ENCODE data around the gene KCNA10. TPM values are rescaled to one million over a fixed set of nuclear protein-coding genes. Genes with fewer than 3 reads are reported as not detected.

Gene KCNA10
- total and polyA plus RNA-seq, 8 donors: not detected

GRCh38 chr1:110481968-110482623 is 36.9 kb downstream of the KCNA10 start:
- intact Hi-C loops (cut with DNase I): no loop called here
- no peaks in the 10 kb centered on the region for H3K27me3 ChIP-seq
- no peak overlapping the region for H3K4me3 ChIP-seq
- FAIRE-seq (no peak), DNase-seq (no peak), ATAC-seq (no peak)
- peaks cover 0 to 12% (median 0%) of the 10 kb centered on the region in 3 donors for H3K4me1 ChIP-seq
- H3K36me3 ChIP-seq: no peaks in the 10 kb centered on the region
- H3K27ac ChIP-seq: no peak overlapping the region
- no peaks in the 10 kb centered on the region for H3K9me3 ChIP-seq
- TF ChIP-seq CTCF (IDR thresholded peaks at IDR 0.05): no peak
- WGBS, 2 donors: 52 to 56% methylated on average over 12 of the region's 12 CpGs

GRCh38 chr1:110480356-110481096 is 38.4 kb downstream of the KCNA10 start:
- no peak for TF ChIP-seq CTCF (IDR thresholded peaks at IDR 0.05)
- H3K4me3 ChIP-seq: no peak overlapping the region
- 39 to 57% methylated on average over 4 of the region's 4 CpGs for WGBS, 2 donors
- H3K4me1 ChIP-seq: peaks cover 0 to 12% (median 0%) of the 10 kb centered on the region in 3 donors
- DNase-seq (no peak), ATAC-seq (no peak), FAIRE-seq (no peak)
- H3K27me3 ChIP-seq: no peaks in the 10 kb centered on the region
- intact Hi-C loops (cut with DNase I): no loop called here
- H3K9me3 ChIP-seq: no peaks in the 10 kb centered on the region
- no peak overlapping the region for H3K27ac ChIP-seq
- no peaks in the 10 kb centered on the region for H3K36me3 ChIP-seq

GRCh38 chr1:110478886-110479285 is 40.1 kb downstream of the KCNA10 start:
- intact Hi-C loops (cut with DNase I): no loop called here
- ATAC-seq (no peak), FAIRE-seq (no peak)

GRCh38 chr1:110477967-110478640 is 40.9 kb downstream of the KCNA10 start:
- Histone ChIP-seq H3K36me3 (no peaks in the 10 kb centered on the region), H3K4me3 (no peak overlapping the region), H3K27me3 (no peaks in the 10 kb centered on the region), H3K27ac (peak overlapping the region in 2 of 4 donors; percentile 21 to 52), H3K9me3 (no peaks in the 10 kb centered on the region), H3K4me1 (peaks cover 0 to 12% (median 0%) of the 10 kb centered on the region in 3 donors)
- TF ChIP-seq CTCF (IDR thresholded peaks at IDR 0.05): no peak
- intact Hi-C loops (cut with DNase I): no loop called here
- 75 to 76% methylated on average over 3 of the region's 3 CpGs for WGBS, 2 donors
- DNase-seq (no peak), ATAC-seq (no peak), FAIRE-seq (no peak)

More at GRCh38 chr1:110478886-110479285, 40.1 kb downstream of the KCNA10 start:
- Histone ChIP-seq H3K27me3 (no peaks in the 10 kb centered on the region), H3K4me1 (peaks cover 0 to 12% (median 0%) of the 10 kb centered on the region in 3 donors), H3K27ac (no peak overlapping the region), H3K4me3 (no peak overlapping the region), H3K9me3 (no peaks in the 10 kb centered on the region), H3K36me3 (no peaks in the 10 kb centered on the region)
- WGBS, 2 donors: 91 to 92% methylated on average over 8 of the region's 8 CpGs
- no peak for TF ChIP-seq CTCF (IDR thresholded peaks at IDR 0.05)
- DNase-seq: no peak
